ENCODE data around the gene DUSP22.
"Not testable (repeated sequence)": the region's sequence is repeated elsewhere in the genome, so short reads cannot be mapped to it uniquely, and the experiment has no call there.

DUSP22 gene

DNA sequence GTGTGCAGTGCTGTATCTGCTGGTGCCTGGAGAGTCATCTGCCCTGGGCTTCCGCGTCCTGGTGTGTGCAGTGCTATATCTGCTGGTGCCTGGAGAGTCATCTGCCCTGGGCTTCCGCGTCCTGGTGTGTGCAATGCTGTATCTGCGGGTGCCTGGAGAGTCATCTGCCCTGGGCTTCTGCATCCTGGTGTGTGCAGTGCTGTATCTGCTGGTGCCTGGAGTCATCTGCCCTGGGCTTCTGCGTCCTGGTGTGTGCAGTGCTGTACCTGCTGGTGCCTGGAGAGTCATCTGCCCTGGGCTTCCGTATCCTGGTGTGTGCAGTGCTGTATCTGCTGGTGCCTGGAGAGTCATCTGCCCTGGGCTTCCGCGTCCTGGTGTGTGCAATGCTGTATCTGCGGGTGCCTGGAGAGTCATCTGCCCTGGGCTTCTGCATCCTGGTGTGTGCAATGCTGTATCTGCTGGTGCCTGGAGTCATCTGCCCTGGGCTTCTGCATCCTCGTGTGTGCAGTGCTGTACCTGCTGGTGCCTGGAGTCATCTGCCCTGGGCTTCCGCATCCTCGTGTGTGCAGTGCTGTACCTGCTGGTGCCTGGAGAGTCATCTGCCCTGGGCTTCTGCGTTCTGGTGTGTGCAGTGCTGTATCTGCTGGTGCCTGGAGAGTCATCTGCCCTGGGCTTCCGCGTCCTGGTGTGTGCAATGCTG, 33.0 kb downstream of the DUSP22 start:
- H3K27me3 Mint-ChIP-seq, H3K9me3 Mint-ChIP-seq, H3K4me1 Mint-ChIP-seq, H3K36me3 Mint-ChIP-seq, H3K4me3 Mint-ChIP-seq, CTCF ChIA-PET, DNase-seq, H3K27ac Mint-ChIP-seq: not testable (repeated sequence)

DNA sequence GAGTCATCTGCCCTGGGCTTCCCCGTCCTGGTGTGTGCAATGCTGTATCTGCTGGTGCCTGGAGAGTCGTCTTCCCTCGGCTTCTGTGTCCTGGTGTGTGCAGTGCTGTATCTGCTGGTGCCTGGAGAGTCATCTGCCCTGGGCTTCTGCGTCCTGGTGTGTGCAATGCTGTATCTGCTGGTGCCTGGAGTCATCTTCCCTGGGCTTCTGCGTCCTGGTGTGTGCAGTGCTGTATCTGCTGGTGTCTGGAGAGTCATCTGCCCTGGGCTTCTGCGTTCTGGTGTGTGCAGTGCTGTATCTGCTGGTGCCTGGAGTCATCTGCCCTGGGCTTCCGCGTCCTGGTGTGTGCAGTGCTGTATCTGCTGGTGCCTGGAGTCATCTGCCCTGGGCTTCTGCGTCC, 33.8 kb downstream of the DUSP22 start:
- H3K4me1 Mint-ChIP-seq, CTCF ChIA-PET, DNase-seq, H3K27me3 Mint-ChIP-seq, H3K36me3 Mint-ChIP-seq, H3K27ac Mint-ChIP-seq, H3K4me3 Mint-ChIP-seq, H3K9me3 Mint-ChIP-seq: not testable (repeated sequence)

DNA sequence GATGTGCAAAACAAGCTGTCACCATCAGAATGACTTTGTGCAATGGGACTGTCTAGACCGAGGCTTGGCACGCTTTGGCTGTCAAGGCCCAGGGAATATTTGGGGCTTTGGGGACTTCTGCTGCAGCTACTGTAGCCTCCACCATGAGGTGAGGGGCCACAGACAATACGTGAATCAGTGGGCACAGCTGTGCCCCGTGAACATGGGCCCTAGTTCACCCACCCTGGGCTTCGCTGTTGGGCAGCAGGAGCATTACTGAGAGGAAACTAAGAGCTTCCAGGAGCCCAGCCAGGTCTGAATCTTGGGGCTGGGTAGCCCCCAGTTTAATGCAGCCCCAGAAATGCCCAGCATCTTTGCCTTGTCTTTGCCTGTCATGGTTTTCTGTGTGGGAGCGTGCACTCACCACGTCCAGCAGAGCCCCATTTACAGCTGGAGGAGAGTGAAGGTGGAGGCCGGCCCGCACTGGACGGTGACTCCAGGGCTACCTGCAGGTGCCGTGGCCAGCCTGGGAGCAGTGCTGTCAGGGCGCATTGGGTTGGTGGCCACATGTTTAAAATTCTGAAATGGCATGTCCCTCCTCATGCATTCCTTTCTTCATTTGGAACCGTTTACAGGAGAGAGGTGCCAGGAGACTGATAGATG, 34.7 kb downstream of the DUSP22 start:
- DNase-seq = no peak
- no peak overlapping the region for H3K27ac Mint-ChIP-seq
- H3K9me3 Mint-ChIP-seq = no peaks in the 10 kb centered on the region
- H3K4me3 Mint-ChIP-seq = no peak overlapping the region
- H3K27me3 Mint-ChIP-seq = peaks cover 4% of the 10 kb centered on the region
- H3K4me1 Mint-ChIP-seq = no peaks in the 10 kb centered on the region
- CTCF ChIA-PET = interaction anchor here (1.0 kb wide), 1 partner anchor 13 kb away, joined by 3 read pairs; no protein-coding TSS in a partner anchor
- H3K36me3 Mint-ChIP-seq = peaks cover 5% of the 10 kb centered on the region

DNA sequence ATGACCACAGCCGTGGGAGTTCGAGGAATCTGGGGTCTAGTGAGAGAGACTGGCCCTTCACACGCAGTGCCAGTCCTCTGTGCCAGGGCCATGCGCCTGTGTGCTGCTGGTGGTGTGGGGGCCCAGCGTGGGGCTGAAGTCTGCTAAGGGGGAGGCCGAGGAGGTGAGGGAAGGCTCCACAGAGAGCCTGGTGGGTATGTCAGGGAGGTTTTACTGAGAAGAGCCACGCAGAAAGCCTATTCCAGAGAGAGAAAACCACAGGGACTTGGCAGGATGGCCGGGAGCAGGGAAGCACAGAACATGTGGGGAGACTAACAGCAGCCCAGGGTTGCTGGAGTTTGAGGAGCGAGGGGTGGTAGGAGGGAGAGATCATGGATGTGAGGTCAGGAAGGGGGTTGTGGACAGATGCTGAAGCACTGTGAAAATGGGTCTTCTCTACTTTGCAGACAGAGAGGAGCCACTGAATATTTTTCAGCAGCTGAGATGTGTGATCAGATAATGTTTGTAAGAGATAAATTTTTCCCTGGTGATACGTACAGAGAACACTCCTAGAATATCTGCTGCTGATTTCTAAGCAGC, 35.3 kb downstream of the DUSP22 start:
- peaks cover 5% of the 10 kb centered on the region for H3K36me3 Mint-ChIP-seq
- DNase-seq = no peak
- no peaks in the 10 kb centered on the region for H3K4me1 Mint-ChIP-seq
- H3K27ac Mint-ChIP-seq = no peak overlapping the region
- H3K9me3 Mint-ChIP-seq = no peaks in the 10 kb centered on the region
- CTCF ChIA-PET = interaction anchor here (1.0 kb wide), 1 partner anchor 14 kb away, joined by 3 read pairs; no protein-coding TSS in a partner anchor
- no peak overlapping the region for H3K4me3 Mint-ChIP-seq
- peaks cover 4% of the 10 kb centered on the region for H3K27me3 Mint-ChIP-seq

DNA sequence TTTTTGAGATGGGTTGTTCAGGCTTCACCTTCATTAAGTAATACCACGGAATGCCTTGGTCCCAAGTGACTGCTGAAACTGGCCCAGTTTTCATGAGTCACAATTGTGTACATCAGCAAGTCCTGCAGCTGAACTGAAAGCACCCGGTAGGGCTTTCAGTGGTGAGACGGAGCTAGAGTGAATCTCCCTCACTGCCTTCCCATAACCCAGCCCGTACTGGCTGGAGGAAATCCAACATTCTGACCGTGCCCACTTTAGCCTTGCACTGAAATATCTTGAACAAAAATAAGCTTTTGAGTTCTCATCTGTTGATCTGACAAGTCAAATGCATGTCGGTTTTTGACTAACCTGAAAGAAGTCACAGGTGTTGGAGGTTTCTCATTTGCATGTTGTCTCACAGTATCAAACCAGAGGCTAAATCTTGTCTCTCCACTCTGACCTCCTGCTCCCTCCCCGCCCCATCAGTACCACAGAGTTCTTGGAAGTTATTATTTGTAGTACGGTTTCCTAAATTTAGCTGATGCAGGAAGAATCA, 35.9 kb downstream of the DUSP22 start:
- H3K27me3 Mint-ChIP-seq = peaks cover 4% of the 10 kb centered on the region
- no peak for DNase-seq
- no peak overlapping the region for H3K4me3 Mint-ChIP-seq

DNA sequence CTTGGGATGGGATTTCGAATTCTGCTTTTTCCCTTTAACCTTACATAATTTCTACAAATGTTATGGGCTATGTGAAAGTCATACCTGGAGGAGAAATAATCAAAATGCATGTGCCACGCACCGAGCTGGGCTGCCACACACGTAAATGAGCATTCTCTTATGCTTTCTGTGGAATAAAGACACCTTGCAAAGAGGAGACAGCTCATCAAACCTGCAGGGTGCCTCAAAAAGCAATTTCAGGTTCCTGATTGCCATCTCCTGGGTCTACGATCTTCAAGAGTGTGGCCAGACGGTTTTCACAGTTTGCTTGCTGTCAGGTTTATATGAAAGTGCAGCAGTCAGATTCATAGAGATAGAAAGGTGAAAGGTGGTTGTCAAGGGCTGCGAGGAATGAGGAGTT, 36.6 kb downstream of the DUSP22 start:
- H3K9me3 Mint-ChIP-seq = no peaks in the 10 kb centered on the region
- CTCF ChIA-PET = no interaction called here
- H3K4me3 Mint-ChIP-seq = no peak overlapping the region
- no peak for DNase-seq
- H3K27ac Mint-ChIP-seq = no peak overlapping the region
- peaks cover 7% of the 10 kb centered on the region for H3K36me3 Mint-ChIP-seq
- H3K27me3 Mint-ChIP-seq = peaks cover 4% of the 10 kb centered on the region
- no peaks in the 10 kb centered on the region for H3K4me1 Mint-ChIP-seq

More for the DNA sequence above, 35.9 kb downstream of the DUSP22 start:
- H3K36me3 Mint-ChIP-seq = peaks cover 6% of the 10 kb centered on the region
- no peaks in the 10 kb centered on the region for H3K4me1 Mint-ChIP-seq
- H3K27ac Mint-ChIP-seq = no peak overlapping the region
- H3K9me3 Mint-ChIP-seq = no peaks in the 10 kb centered on the region
- CTCF ChIA-PET = no interaction called here

DNA sequence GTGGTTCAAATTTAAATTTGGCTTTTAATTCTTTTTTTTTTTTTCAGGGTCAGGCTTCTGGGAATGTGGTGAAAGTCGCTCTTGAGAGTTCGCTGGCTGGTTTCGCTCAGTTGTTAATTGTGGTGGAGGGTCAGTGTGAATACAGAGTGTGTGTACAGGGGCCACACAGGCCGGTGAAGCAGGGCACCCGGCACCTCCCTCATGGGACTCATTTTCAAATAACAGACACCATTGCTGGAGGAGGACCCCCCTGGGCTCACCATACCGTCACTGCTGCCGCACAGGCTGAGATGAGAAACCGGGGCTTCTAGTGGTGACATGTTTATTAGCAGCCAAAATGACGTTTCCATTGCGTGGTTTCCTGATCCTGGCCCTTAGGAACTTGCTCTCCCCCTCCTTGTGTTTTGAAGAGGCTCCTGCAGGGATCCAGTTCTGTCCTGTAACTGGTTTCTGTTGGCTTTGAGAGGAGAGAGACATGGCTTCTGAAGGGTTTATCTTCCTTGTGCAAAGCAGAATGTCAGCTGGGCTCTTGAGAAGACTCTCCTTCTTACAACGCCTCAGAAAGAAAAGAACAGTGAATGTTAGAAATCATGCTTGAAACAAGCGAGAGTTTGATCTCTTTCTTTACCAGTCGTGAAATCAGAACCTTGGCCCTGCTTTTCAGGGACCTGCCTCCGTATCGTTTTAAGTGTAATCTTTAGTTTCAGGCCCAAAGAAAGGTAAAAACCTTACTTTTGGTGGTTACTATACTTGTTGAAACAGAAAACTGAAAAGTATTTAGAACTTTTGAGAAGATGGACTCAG, 37.8 kb downstream of the DUSP22 start:
- no peak overlapping the region for H3K27ac Mint-ChIP-seq
- no peaks in the 10 kb centered on the region for H3K4me1 Mint-ChIP-seq
- H3K9me3 Mint-ChIP-seq = no peaks in the 10 kb centered on the region
- peaks cover 7% of the 10 kb centered on the region for H3K36me3 Mint-ChIP-seq
- peaks cover 4% of the 10 kb centered on the region for H3K27me3 Mint-ChIP-seq
- no peak for DNase-seq
- CTCF ChIA-PET = no interaction called here
- no peak overlapping the region for H3K4me3 Mint-ChIP-seq

DNA sequence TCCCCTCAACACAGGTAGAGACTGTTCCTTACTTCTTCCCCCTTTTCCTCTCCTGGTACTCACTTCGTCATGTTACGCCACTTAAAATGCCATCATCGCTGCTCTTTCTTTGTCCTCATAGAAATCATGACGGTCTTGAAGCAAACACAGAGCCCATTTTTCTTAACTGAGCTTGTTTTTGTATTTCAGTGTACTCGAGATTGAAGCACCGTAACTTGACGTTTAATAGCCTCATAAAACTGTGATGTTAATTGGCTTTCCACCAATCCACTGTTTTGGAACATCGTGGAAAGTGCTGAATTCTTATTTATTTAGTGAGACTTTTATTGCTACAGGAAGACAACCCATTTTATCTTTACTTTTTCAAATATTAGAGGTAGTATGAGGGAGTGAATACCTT, 38.7 kb downstream of the DUSP22 start:
- no peak overlapping the region for H3K4me3 Mint-ChIP-seq
- no peak for DNase-seq
- CTCF ChIA-PET = no interaction called here
- H3K4me1 Mint-ChIP-seq = peaks cover 3% of the 10 kb centered on the region
- peaks cover 7% of the 10 kb centered on the region for H3K36me3 Mint-ChIP-seq
- no peaks in the 10 kb centered on the region for H3K9me3 Mint-ChIP-seq
- H3K27ac Mint-ChIP-seq = no peak overlapping the region
- H3K27me3 Mint-ChIP-seq = peaks cover 4% of the 10 kb centered on the region

DNA sequence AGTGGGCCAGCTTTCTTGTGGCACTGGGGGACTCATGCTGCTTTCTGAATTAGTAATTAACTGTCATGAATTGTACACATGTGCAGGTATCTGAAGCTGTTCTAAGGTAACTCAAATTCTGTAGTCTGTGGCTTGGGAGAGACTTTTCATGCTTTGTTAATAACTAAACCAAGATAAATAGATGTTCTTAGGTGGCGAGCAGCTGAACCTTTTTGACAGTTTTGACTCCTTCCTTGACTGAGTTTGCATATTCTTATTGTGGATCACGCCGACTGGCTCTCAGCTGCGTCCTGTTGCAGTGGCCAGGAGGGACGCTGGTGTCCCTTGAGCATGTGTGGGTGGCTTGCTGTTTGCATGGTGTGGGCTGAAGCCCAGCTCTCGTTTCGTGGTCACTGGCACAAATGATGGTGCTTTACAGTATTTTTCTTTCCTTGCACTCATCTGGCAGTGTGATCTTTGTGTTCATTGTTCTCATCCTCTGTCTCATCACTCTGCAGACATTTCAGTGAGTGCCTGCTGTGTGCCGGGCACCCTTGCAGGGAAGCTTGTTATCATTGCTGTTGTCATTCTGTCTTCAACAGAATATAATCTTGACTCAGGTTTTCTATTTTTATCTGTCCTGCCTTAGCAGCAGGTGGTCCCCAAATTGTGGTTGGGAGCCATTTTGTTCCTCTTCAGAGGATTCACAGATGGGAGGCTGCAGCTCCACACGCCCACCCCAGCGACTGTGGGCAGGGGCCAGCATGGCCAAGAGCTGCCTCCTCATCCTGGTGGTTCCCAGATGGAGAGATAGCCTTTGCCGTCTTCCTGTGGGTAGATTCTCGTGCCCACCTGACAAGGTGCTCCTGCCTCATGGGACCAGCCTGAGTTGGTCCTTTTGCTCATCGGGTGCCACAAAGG, 39.6 kb downstream of the DUSP22 start:
- Mint-ChIP-seq H3K27ac (no peak overlapping the region), H3K9me3 (no peaks in the 10 kb centered on the region), H3K36me3 (peaks cover 7% of the 10 kb centered on the region), H3K4me1 (peaks cover 13% of the 10 kb centered on the region), H3K4me3 (no peak overlapping the region), H3K27me3 (peaks cover 4% of the 10 kb centered on the region)
- CTCF ChIA-PET = interaction anchor here (0.6 to 1.3 kb wide), 2 partner anchors 8 to 138 kb away, joined by 4 to 5 read pairs; no protein-coding TSS in a partner anchor
- no peak for DNase-seq

DNA sequence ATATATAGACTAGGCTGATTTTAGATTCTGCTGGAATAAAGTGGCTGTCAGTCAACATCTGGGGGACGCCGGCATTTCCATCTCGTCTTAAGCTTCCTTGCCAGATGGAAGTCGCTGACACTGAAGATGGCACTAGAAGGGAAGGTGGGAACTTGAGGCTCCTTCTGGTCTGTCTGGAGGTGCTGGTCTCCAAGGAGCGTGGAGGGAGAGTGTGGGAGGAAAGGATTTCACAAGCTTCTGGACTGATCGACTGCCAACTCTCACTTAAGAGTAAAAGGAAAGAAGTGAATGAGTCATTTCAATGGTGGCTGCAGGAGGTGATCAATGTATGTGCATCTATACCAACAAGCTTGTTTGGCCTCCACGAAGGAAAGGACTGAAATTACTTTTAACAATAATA, 40.4 kb downstream of the DUSP22 start:
- DNase-seq = no peak
- Mint-ChIP-seq H3K27me3 (no peaks in the 10 kb centered on the region), H3K4me1 (peaks cover 21% of the 10 kb centered on the region), H3K9me3 (no peaks in the 10 kb centered on the region), H3K27ac (no peak overlapping the region), H3K36me3 (peaks cover 4% of the 10 kb centered on the region), H3K4me3 (no peak overlapping the region)
- CTCF ChIA-PET = interaction anchor here (0.6 to 0.8 kb wide), 2 partner anchors 9 to 16 kb away, joined by 3 to 5 read pairs; no protein-coding TSS in a partner anchor

DNA sequence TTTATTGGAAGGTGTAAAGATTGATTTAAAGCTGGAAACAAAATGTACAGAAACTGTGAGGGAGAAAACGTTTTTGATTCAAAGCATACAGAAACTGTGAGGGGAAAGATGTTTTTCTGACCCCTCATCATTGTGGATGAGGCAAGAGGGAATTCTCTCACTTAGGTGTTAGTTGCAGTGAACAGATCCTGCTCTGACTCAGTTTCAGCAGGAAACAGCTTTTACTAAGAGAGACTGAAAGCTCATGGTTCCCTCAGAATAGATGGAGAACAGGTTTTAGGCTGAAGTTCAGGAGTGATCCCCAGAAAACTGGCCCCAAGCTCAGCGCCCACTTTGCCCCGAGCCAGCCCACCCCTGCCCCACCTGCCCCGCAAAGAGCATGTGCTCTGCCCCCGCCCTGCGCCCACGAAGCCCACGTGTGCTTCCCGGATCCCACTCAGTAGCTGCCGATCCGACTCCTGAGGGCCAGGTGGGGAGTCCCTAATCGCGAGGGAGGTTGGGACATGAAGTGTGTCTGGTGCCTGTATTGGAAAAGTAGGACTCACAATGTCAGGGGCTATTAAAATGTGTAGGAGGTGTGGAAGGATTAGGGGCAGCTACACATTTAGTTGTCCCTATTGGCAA, 41.2 kb downstream of the DUSP22 start:
- Mint-ChIP-seq H3K27me3 (no peaks in the 10 kb centered on the region), H3K4me3 (no peak overlapping the region), H3K27ac (no peak overlapping the region), H3K9me3 (no peaks in the 10 kb centered on the region), H3K4me1 (peaks cover 27% of the 10 kb centered on the region), H3K36me3 (peaks cover 5% of the 10 kb centered on the region)
- CTCF ChIA-PET = interaction anchor here (0.8 kb wide), 2 partner anchors 16 to 34 kb away, joined by 3 read pairs; no protein-coding TSS in a partner anchor
- DNase-seq = no peak

DNA sequence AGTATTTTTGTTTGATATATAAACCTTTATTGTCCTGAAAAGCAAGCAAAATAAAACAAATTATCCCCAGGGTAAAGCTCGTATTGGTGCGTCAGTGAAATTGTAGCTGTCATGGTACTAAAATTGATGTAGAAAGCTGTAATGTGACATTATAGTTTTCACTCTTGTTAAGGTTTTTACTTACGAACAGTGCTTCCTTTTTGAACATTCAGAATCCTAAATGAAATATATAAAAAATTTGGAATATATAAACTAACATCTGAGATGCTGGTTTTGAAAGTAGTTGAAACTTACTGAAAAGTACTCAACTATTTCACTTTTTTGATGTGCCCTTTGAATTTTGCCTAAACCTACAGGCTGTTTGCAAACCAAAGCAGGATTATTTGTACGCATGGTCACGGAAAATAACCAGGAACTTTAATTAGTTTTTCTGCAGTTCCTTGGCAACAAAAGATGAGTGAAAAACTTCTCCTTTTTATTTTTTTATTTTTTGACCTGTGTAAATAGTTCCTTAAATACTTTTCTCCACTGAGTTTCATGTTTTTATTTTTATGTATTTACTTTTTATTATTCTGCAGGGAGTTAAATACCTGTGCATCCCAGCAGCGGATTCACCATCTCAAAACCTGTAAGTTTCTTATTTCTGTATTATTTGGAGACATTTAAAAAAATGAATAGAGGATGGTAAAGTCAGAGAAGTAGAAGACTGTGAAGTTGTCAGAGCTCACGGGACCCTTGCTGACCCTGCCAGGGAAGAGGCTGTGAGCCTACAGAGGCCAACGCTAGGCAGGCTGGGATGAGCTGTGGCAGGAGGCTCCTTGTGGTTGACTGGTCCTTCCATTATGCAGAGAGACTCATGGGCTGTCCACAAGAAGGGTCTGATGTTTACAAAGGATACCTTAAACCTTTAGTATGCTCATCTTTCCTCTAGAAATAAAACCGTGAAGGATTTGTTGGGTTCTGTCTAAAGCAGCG, 42.5 kb downstream of the DUSP22 start:
- Mint-ChIP-seq H3K4me1 (peaks cover 40% of the 10 kb centered on the region), H3K27ac (no peak overlapping the region), H3K27me3 (no peaks in the 10 kb centered on the region), H3K36me3 (peaks cover 6% of the 10 kb centered on the region), H3K9me3 (no peaks in the 10 kb centered on the region), H3K4me3 (no peak overlapping the region)
- CTCF ChIA-PET = no interaction called here
- no peak for DNase-seq
